A673 (cell line): ENCODE measurements around the gene HOMER1. TPM values are rescaled to one million over a fixed set of nuclear protein-coding genes. Genes with fewer than 3 reads are reported as not detected.

Source experiments
- BruUV-seq: library from RNA; stranded (reverse); fragments of 400-500 nt; replicated peaks from 2 replicates; lab custom pipeline; 2021; lab: Mats Ljungman, UMichigan
- CTCF ChIA-PET: fragments of 300-600 bp; sonication (Branson Sonifier 250); formaldehyde crosslinking; loops from one replicate; lab custom pipeline; 2022; ENCODE audit warnings: antibody characterized with exemption; lab: Charles Lee
- POLR2A ChIA-PET: fragments of 300-600 bp; sonication (Branson Sonifier 250); formaldehyde crosslinking; loops from one replicate; lab custom pipeline; 2022; ENCODE audit warnings: antibody characterized with exemption; ENCODE audit not compliant: low non-redundant PET; lab: Charles Lee
- DNase-seq: peaks from one replicate; pipeline ENCODE4 v3.0.0-alpha.2; 2015; ENCODE audit warnings: low spot score
- H3K27ac ChIP-seq: fragments of 200-600 bp; sonication (generic); 2 replicates; pipeline ENCODE4 v1.5.1; 2016; ENCODE audit warnings: mixed run types, low read depth, mild to moderate bottlenecking, mixed read lengths, antibody characterized with exemption, low read length; ENCODE audit not compliant: poor library complexity, severe bottlenecking
- H3K27me3 ChIP-seq: fragments of 200-600 bp; sonication (generic); replicated peaks from 2 replicates; pipeline ENCODE4 v1.6.1; 2017; ENCODE audit warnings: mixed run types, low read depth, mild to moderate bottlenecking, mixed read lengths, antibody characterized with exemption, low read length; ENCODE audit not compliant: insufficient read depth, poor library complexity
- H3K36me3 ChIP-seq: fragments of 200-600 bp; sonication (generic); 2 replicates; pipeline ENCODE4 v1.6.1; 2016; ENCODE audit warnings: mixed run types, mild to moderate bottlenecking, mixed read lengths, antibody characterized with exemption, low read length; ENCODE audit not compliant: insufficient read depth, poor library complexity, severe bottlenecking
- H3K4me1 ChIP-seq: fragments of 200-600 bp; sonication (generic); 2 replicates; pipeline ENCODE4 v1.6.1; 2017; ENCODE audit warnings: mixed run types, mild to moderate bottlenecking, mixed read lengths, antibody characterized with exemption, low read length; ENCODE audit not compliant: insufficient read depth, poor library complexity, severe bottlenecking
- H3K4me3 ChIP-seq: fragments of 200-600 bp; sonication (generic); 2 replicates; pipeline ENCODE4 v1.5.1; 2016; ENCODE audit warnings: low read depth, mixed run types, mild to moderate bottlenecking, mixed read lengths, low read length; ENCODE audit not compliant: poor library complexity, severe bottlenecking
- H3K9me3 ChIP-seq: fragments of 200-600 bp; sonication (generic); 2 replicates; pipeline ENCODE4 v1.6.1; 2016; ENCODE audit warnings: mixed run types, low read depth, mild to moderate bottlenecking, mixed read lengths, antibody characterized with exemption, low read length; ENCODE audit not compliant: poor library complexity, severe bottlenecking
- CTCF ChIP-seq: fragments of 300-800, 200-600 bp; sonication (generic); conservative IDR thresholded peaks from 2 replicates; pipeline ENCODE4 v1.5.1; 2017; ENCODE audit warnings: low read depth, mild to moderate bottlenecking, antibody characterized with exemption, low read length, moderate library complexity, mixed read lengths
- EZH2 ChIP-seq: fragments of 200-600 bp; sonication (generic); IDR thresholded peaks from 2 replicates; pipeline ENCODE4 v1.6.1; 2017; ENCODE audit warnings: borderline replicate concordance, low read depth, mild to moderate bottlenecking, mixed read lengths, antibody characterized with exemption, low read length; ENCODE audit not compliant: poor library complexity, severe bottlenecking
- intact Hi-C: fragments of 100-400 bp; cut with micrococcal nuclease; formaldehyde crosslinking; loops from one replicate; pipeline ENCODE4 v1.10.0; 2022; ENCODE audit not compliant: unreplicated experiment
- total RNA-seq: library from RNA; stranded (reverse); gene quantifications from 2 replicates; pipeline ENCODE4 v1.2.3, GENCODE V29; 2021

HOMER1 gene
- total RNA-seq, 1 experiment from 2014 or later = 34.0 TPM

GRCh38 chr5:79536193-79536906 lies 22.4 kb upstream of the HOMER1 start:
- no peaks in the 10 kb centered on the region for H3K9me3 ChIP-seq
- no peaks in the 10 kb centered on the region for H3K4me1 ChIP-seq
- no peak for DNase-seq
- H3K27me3 ChIP-seq = no peaks in the 10 kb centered on the region
- H3K36me3 ChIP-seq = no peaks in the 10 kb centered on the region
- CTCF ChIA-PET = interaction anchor here (1.2 kb wide), 1 partner anchor 515 kb away, joined by 4 read pairs; no protein-coding TSS in a partner anchor
- H3K4me3 ChIP-seq = no peak overlapping the region
- no peak overlapping the region for H3K27ac ChIP-seq
- no TSS peak for BruUV-seq
- POLR2A ChIA-PET = no interaction called here
- intact Hi-C loops = no loop called here
- no peak for TF ChIP-seq EZH2
- no peak for TF ChIP-seq CTCF

GRCh38 chr5:79535477-79536192 lies 21.7 kb upstream of the HOMER1 start:
- no peak for DNase-seq
- intact Hi-C loops = no loop called here
- Histone ChIP-seq H3K4me3 (no peak overlapping the region), H3K9me3 (no peaks in the 10 kb centered on the region), H3K4me1 (no peaks in the 10 kb centered on the region), H3K27me3 (no peaks in the 10 kb centered on the region), H3K36me3 (no peaks in the 10 kb centered on the region), H3K27ac (no peak overlapping the region)
- CTCF ChIA-PET = interaction anchor here (1.2 kb wide), 1 partner anchor 515 kb away, joined by 4 read pairs; no protein-coding TSS in a partner anchor
- POLR2A ChIA-PET = no interaction called here
- BruUV-seq = no TSS peak
- TF ChIP-seq EZH2 = no peak
- peak; percentile 39; the same call in 1 of the 2 replicates for TF ChIP-seq CTCF

- ChIA-PET POLR2A (no interaction called here), CTCF (no interaction called here)
- H3K27me3 ChIP-seq = no peaks in the 10 kb centered on the region
- H3K9me3 ChIP-seq = peaks cover 3% of the 10 kb centered on the region
- no peak overlapping the region for H3K27ac ChIP-seq
- no peak for DNase-seq
- H3K36me3 ChIP-seq = no peaks in the 10 kb centered on the region
- no peak overlapping the region for H3K4me3 ChIP-seq
- no TSS peak for BruUV-seq
- intact Hi-C loops = no loop called here
- TF ChIP-seq EZH2 = no peak
- no peak for TF ChIP-seq CTCF
- no peaks in the 10 kb centered on the region for H3K4me1 ChIP-seq
Measured at GRCh38 chr5:79529110-79529509, 15.2 kb upstream of the HOMER1 start.
